ENCODE results near the gene NEK9.

NEK9 gene

GRCh38 chr14:75042035-75042434 lies 84.8 kb downstream of the NEK9 start:
- Histone ChIP-seq H3K79me2 (ENCODE audit: insufficient read depth, low read length) (no peaks in the 10 kb centered on the region), H3K9ac (ENCODE audit: low read length) (no peak overlapping the region)

GRCh38 chr14:75041613-75042012 lies 85.2 kb downstream of the NEK9 start:
- Histone ChIP-seq H3K9ac (ENCODE audit: low read length) (no peak overlapping the region), H3K27me3 (ENCODE audit: insufficient read depth, low read length) (no peaks in the 10 kb centered on the region), H3K27ac (ENCODE audit: low read depth, low read length, poor library complexity, severe bottlenecking) (no peak overlapping the region), H3K36me3 (ENCODE audit: insufficient read depth, low read length) (peaks cover 37% of the 10 kb centered on the region; the same call in 1 of the 2 replicates), H3K9me3 (ENCODE audit: low read length) (no peaks in the 10 kb centered on the region), H3K4me1 (ENCODE audit: insufficient read depth, low read length, severe bottlenecking) (peaks cover 8% of the 10 kb centered on the region), H3K79me2 (ENCODE audit: insufficient read depth, low read length) (no peaks in the 10 kb centered on the region), H3F3A (ENCODE audit: insufficient read depth, low read length) (no peaks in the 10 kb centered on the region), H3K4me2 (ENCODE audit: low read length) (no peak overlapping the region), H4K20me1 (ENCODE audit: insufficient read depth, low read length) (no peaks in the 10 kb centered on the region), H3K4me3 (ENCODE audit: low read depth, low read length, poor library complexity, severe bottlenecking) (no peak overlapping the region), H3K9me2 (ENCODE audit: low read depth, low read length) (no peaks in the 10 kb centered on the region), H2AFZ (ENCODE audit: low read length) (no peak overlapping the region)
- TF ChIP-seq CTCF (IDR thresholded peaks at IDR 0.05; ENCODE audit: low read length): no peak
- no peak for TF ChIP-seq EZH2 (IDR thresholded peaks at IDR 0.05; ENCODE audit: borderline replicate concordance, low read length)

More at GRCh38 chr14:75042035-75042434, 84.8 kb downstream of the NEK9 start:
- H3K4me1 ChIP-seq (ENCODE audit: insufficient read depth, low read length, severe bottlenecking): peaks cover 8% of the 10 kb centered on the region
- no peaks in the 10 kb centered on the region for H3K27me3 ChIP-seq (ENCODE audit: insufficient read depth, low read length)
- no peak overlapping the region for H3K4me2 ChIP-seq (ENCODE audit: low read length)
- H3K36me3 ChIP-seq (ENCODE audit: insufficient read depth, low read length): peaks cover 34% of the 10 kb centered on the region; the same call in 1 of the 2 replicates
- H3K9me2 ChIP-seq (ENCODE audit: low read depth, low read length): no peaks in the 10 kb centered on the region
- H3K4me3 ChIP-seq (ENCODE audit: low read depth, low read length, poor library complexity, severe bottlenecking): no peak overlapping the region
- H2AFZ ChIP-seq (ENCODE audit: low read length): no peak overlapping the region
- no peaks in the 10 kb centered on the region for H3F3A ChIP-seq (ENCODE audit: insufficient read depth, low read length)
- TF ChIP-seq CTCF (IDR thresholded peaks at IDR 0.05; ENCODE audit: low read length): no peak
- TF ChIP-seq EZH2 (IDR thresholded peaks at IDR 0.05; ENCODE audit: borderline replicate concordance, low read length): no peak
- H3K9me3 ChIP-seq (ENCODE audit: low read length): no peaks in the 10 kb centered on the region
- no peak overlapping the region for H3K27ac ChIP-seq (ENCODE audit: low read depth, low read length, poor library complexity, severe bottlenecking)
- no peaks in the 10 kb centered on the region for H4K20me1 ChIP-seq (ENCODE audit: insufficient read depth, low read length)

GRCh38 chr14:75040959-75041358 lies 85.9 kb downstream of the NEK9 start:
- Histone ChIP-seq H3K79me2 (ENCODE audit: insufficient read depth, low read length) (no peaks in the 10 kb centered on the region), H3K9me2 (ENCODE audit: low read depth, low read length) (no peaks in the 10 kb centered on the region), H3K27me3 (ENCODE audit: insufficient read depth, low read length) (no peaks in the 10 kb centered on the region), H3K4me1 (ENCODE audit: insufficient read depth, low read length, severe bottlenecking) (peaks cover 8% of the 10 kb centered on the region), H3F3A (ENCODE audit: insufficient read depth, low read length) (no peaks in the 10 kb centered on the region), H3K4me2 (ENCODE audit: low read length) (no peak overlapping the region), H3K4me3 (ENCODE audit: low read depth, low read length, poor library complexity, severe bottlenecking) (no peak overlapping the region), H3K9me3 (ENCODE audit: low read length) (no peaks in the 10 kb centered on the region), H3K27ac (ENCODE audit: low read depth, low read length, poor library complexity, severe bottlenecking) (no peak overlapping the region), H3K9ac (ENCODE audit: low read length) (no peak overlapping the region), H3K36me3 (ENCODE audit: insufficient read depth, low read length) (peaks cover 33% of the 10 kb centered on the region; the same call in 1 of the 2 replicates), H4K20me1 (ENCODE audit: insufficient read depth, low read length) (no peaks in the 10 kb centered on the region), H2AFZ (ENCODE audit: low read length) (no peak overlapping the region)
- TF ChIP-seq CTCF (IDR thresholded peaks at IDR 0.05; ENCODE audit: low read length) (no peak), EZH2 (IDR thresholded peaks at IDR 0.05; ENCODE audit: borderline replicate concordance, low read length) (no peak)

Data from OCI-LY1 (cell line).